ENCODE data around the gene KRT71.

KRT71 gene

GRCh38 chr12:52573743-52574142, 20.8 kb upstream of the KRT71 start, which contains the start of gene KRT74:
KRT74 (minus strand) TSS chr12:52573843; CDS start chr12:52573777, 66 bp downstream.
- DNase-seq: no peak

GRCh38 chr12:52573306-52573705, 20.4 kb upstream of the KRT71 start:
- no peak for DNase-seq

GRCh38 chr12:52570511-52570910, 17.6 kb upstream of the KRT71 start:
- no peak for DNase-seq

GRCh38 chr12:52568111-52568510, 15.2 kb upstream of the KRT71 start:
- no peak for DNase-seq

- DNase-seq: no peak
Observed at GRCh38 chr12:52566847-52567291, 13.9 kb upstream of the KRT71 start.

GRCh38 chr12:52564582-52564981, 11.6 kb upstream of the KRT71 start:
- no peak for DNase-seq

- no peak for DNase-seq
Observed at GRCh38 chr12:52561880-52562449, 9.0 kb upstream of the KRT71 start.

GRCh38 chr12:52559979-52560378, 7.0 kb upstream of the KRT71 start:
- no peak for DNase-seq

GRCh38 chr12:52558781-52559445, 6.0 kb upstream of the KRT71 start:
- no peak for DNase-seq

GRCh38 chr12:52557476-52557875, 4.5 kb upstream of the KRT71 start:
- no peak for DNase-seq

GRCh38 chr12:52555577-52555976, 2.6 kb upstream of the KRT71 start:
- no peak for DNase-seq

- DNase-seq: no peak
Observed at GRCh38 chr12:52552055-52552454, 890 bp downstream of the KRT71 start.

GRCh38 chr12:52551216-52551865, 1.6 kb downstream of the KRT71 start:
- no peak for DNase-seq

GRCh38 chr12:52546126-52546525, 6.8 kb downstream of the KRT71 start:
- no peak for DNase-seq

GRCh38 chr12:52543985-52544883, 8.7 kb downstream of the KRT71 start:
- no peak for DNase-seq

- no peak for DNase-seq
Observed at GRCh38 chr12:52542785-52543318, 10.1 kb downstream of the KRT71 start.

GRCh38 chr12:52542157-52542556, 10.8 kb downstream of the KRT71 start:
- no peak for DNase-seq

- no peak for DNase-seq
Observed at GRCh38 chr12:52541709-52542108, 11.2 kb downstream of the KRT71 start.

- no peak for DNase-seq
Observed at GRCh38 chr12:52540531-52540930, 12.4 kb downstream of the KRT71 start.

- no peak for DNase-seq
Observed at GRCh38 chr12:52539821-52540173, 13.1 kb downstream of the KRT71 start.

- no peak for DNase-seq
Observed at GRCh38 chr12:52539083-52539820, 13.7 kb downstream of the KRT71 start.

- DNase-seq: no peak
Observed at GRCh38 chr12:52537101-52537500, 15.8 kb downstream of the KRT71 start.

Measured in NCI-H1048 (cell line).